Activated B cell treated with CpG ODN at 0.5 μM for 24 hours (primary cell): ENCODE results near the gene RRP7A. TPM values are rescaled to one million over a fixed set of nuclear protein-coding genes. Genes with fewer than 3 reads are reported as not detected.
"Not testable (repeated sequence)": the region's sequence is repeated elsewhere in the genome, so short reads cannot be mapped to it uniquely, and the experiment has no call there.

Source experiments
- ATAC-seq: fragments of 200-7000 bp; cut with Tn5 transposase; one replicate; pipeline ENCODE4 v1.10.0; 2021; ENCODE audit warnings: low read depth, mild to moderate bottlenecking, moderate library complexity
- CTCF ChIA-PET: fragments of 350-600 bp; sonication (Branson Sonifier 250); formaldehyde crosslinking; loops from one replicate; lab custom pipeline; 2021; ENCODE audit warnings: antibody characterized with exemption; lab: Charles Lee
- POLR2A ChIA-PET: fragments of 350-600 bp; sonication (Branson Sonifier 250); formaldehyde crosslinking; loops from one replicate; lab custom pipeline; 2021; ENCODE audit warnings: antibody characterized with exemption; lab: Charles Lee
- DNase-seq: peaks from one replicate; pipeline ENCODE4 v3.0.0; 2022
- H3K27ac Mint-ChIP-seq: one replicate; pipeline ENCODE4 v1.8.0; 2020; ENCODE audit warnings: mixed read lengths
- H3K27me3 Mint-ChIP-seq: one replicate; pipeline ENCODE4 v1.8.0; 2021; ENCODE audit warnings: mixed read lengths
- H3K36me3 Mint-ChIP-seq: one replicate; pipeline ENCODE4 v1.8.0; 2021; ENCODE audit warnings: low read depth, mixed read lengths
- H3K4me1 Mint-ChIP-seq: one replicate; pipeline ENCODE4 v1.8.0; 2021; ENCODE audit warnings: mixed read lengths
- H3K4me3 Mint-ChIP-seq: one replicate; pipeline ENCODE4 v1.8.0; 2020; ENCODE audit warnings: mild to moderate bottlenecking, mixed read lengths
- H3K9me3 Mint-ChIP-seq: one replicate; pipeline ENCODE4 v1.8.0; 2020; ENCODE audit warnings: mixed read lengths
- intact Hi-C: fragments of 100-400 bp; cut with micrococcal nuclease; formaldehyde crosslinking; loops from one replicate; pipeline ENCODE4 v1.15.1; 2024
- total RNA-seq: library from RNA; stranded (reverse); gene quantifications from 2 replicates; pipeline ENCODE4 v1.2.3, GENCODE V29; 2022
- TF ChIP-seq, protein P1 (sequence below): fragments of 200-600 bp; IDR thresholded peaks from one replicate; pipeline ENCODE4 v1.8.0; 2022; ENCODE audit warnings: antibody characterized with exemption, mild to moderate bottlenecking

RRP7A gene
- total RNA-seq, 1 donor from 2014 or later: 129 TPM

DNA sequence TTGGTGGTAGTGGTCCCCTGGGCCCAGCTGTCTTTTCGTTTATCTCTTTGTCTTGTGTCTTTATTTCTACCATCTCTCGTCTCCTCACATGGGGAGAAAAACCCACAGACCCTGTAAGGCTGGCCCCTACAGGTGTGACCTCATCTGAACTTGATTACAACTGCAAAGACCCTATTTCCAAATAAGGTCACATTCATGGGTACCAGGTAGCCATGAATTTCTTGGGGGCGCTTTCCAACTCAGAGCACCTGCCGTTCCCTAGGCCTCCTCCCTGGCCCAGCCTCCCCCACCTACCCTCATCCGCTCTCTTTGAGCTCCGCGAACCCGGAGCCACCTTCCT, 14.0 kb upstream of the RRP7A start:
- ChIA-PET CTCF (interaction anchor here (0.6 to 2.1 kb wide), 4 partner anchors 14 to 334 kb away, joined by 3 to 8 read pairs (median 5); no protein-coding TSS in a partner anchor), POLR2A (interaction anchor here (0.6 to 3.2 kb wide), 10 partner anchors 12 to 758 kb away, joined by 4 to 24 read pairs (median 8); partner anchors contain the start of genes POLDIP3 and SERHL2)
- Mint-ChIP-seq H3K9me3 (no peaks in the 10 kb centered on the region), H3K27me3 (no peaks in the 10 kb centered on the region), H3K4me1 (peaks cover 66% of the 10 kb centered on the region), H3K27ac (peak overlapping the region; percentile 94), H3K36me3 (no peaks in the 10 kb centered on the region), H3K4me3 (peak overlapping the region; percentile 81)
- intact Hi-C loops: loop anchor here (1.0 to 10.0 kb wide), 6 partner anchors 15 to 554 kb away; partner anchors contain the start of genes RRP7A and TTLL1
- DNase-seq (no peak), ATAC-seq (no peak)
- TF ChIP-seq, protein P1, sequence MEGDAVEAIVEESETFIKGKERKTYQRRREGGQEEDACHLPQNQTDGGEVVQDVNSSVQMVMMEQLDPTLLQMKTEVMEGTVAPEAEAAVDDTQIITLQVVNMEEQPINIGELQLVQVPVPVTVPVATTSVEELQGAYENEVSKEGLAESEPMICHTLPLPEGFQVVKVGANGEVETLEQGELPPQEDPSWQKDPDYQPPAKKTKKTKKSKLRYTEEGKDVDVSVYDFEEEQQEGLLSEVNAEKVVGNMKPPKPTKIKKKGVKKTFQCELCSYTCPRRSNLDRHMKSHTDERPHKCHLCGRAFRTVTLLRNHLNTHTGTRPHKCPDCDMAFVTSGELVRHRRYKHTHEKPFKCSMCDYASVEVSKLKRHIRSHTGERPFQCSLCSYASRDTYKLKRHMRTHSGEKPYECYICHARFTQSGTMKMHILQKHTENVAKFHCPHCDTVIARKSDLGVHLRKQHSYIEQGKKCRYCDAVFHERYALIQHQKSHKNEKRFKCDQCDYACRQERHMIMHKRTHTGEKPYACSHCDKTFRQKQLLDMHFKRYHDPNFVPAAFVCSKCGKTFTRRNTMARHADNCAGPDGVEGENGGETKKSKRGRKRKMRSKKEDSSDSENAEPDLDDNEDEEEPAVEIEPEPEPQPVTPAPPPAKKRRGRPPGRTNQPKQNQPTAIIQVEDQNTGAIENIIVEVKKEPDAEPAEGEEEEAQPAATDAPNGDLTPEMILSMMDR: no peak

DNA sequence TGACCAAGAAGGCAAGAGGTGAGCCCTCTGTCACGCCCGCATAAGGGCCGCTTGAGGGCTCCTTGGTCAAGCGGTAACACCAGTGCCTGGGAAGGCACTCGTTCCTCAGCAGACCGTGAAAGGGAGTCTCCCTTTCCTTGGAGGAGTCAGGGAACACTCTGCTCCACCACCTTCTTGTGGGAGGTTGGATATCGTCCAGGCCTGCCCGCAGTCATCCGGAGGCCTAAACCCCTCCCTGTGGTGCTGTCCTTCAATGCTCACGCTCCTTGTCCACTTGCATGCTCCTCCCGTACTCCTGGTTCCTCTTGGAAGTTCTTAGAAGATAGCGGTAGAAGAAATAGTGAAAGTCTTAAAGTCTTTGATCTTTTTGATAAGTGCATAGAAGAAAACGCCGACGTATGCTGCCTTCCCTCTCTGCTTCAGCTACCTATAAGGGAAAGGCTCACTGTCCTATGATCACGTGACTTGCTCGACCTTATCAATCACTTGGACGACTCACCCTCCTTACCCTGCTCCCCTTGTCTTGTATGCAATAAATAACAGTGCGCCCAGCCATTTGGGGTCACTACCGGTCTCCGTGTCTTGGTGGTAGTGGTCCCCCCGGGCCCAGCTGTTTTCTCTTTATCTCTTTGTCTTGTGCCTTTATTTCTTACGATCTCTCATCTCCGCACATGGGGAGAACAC, 11.9 kb upstream of the RRP7A start:
- intact Hi-C loops: loop anchor here (2.0 to 10.0 kb wide), 3 partner anchors 13 to 556 kb away; partner anchors contain the start of genes RRP7A and TTLL1
- peaks cover 48% of the 10 kb centered on the region for H3K4me1 Mint-ChIP-seq
- H3K36me3 Mint-ChIP-seq, H3K4me3 Mint-ChIP-seq, H3K9me3 Mint-ChIP-seq, H3K27me3 Mint-ChIP-seq, ATAC-seq, DNase-seq: not testable (repeated sequence)
- ChIA-PET POLR2A (interaction anchor here (0.6 to 3.2 kb wide), 4 partner anchors 14 to 328 kb away, joined by 3 to 24 read pairs (median 4); no protein-coding TSS in a partner anchor), CTCF (interaction anchor here (0.7 to 1.2 kb wide), 2 partner anchors 14 to 21 kb away, joined by 3 read pairs; no protein-coding TSS in a partner anchor)
- H3K27ac Mint-ChIP-seq: peak overlapping the region; percentile 71

DNA sequence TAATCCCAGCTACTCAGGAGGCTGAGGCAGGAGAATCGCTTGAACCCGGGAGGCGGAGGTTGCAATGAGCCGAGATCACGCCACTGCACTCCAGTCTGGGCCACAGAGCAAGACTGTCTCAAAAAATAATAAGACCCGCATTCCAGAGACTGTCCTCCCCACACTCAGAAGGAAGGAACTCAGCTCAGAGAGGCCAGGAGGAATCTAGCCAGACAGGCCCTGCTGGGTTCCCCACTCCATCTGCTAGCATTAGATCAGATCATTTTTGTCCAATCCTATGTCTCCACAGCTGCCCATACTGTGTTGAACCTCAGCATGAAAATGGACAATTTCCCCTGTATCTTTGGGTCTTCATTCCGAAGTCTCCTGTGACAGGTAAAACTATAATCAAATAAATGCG, 9.8 kb upstream of the RRP7A start:
- DNase-seq, ATAC-seq, H3K36me3 Mint-ChIP-seq, intact Hi-C loops, H3K27me3 Mint-ChIP-seq, H3K9me3 Mint-ChIP-seq, H3K4me3 Mint-ChIP-seq, CTCF ChIA-PET: not testable (repeated sequence)
- POLR2A ChIA-PET: interaction anchor here (1.2 kb wide), 1 partner anchor 18 kb away, joined by 7 read pairs; no protein-coding TSS in a partner anchor
- Mint-ChIP-seq H3K27ac (peak overlapping the region; percentile 47), H3K4me1 (peaks cover 32% of the 10 kb centered on the region)

DNA sequence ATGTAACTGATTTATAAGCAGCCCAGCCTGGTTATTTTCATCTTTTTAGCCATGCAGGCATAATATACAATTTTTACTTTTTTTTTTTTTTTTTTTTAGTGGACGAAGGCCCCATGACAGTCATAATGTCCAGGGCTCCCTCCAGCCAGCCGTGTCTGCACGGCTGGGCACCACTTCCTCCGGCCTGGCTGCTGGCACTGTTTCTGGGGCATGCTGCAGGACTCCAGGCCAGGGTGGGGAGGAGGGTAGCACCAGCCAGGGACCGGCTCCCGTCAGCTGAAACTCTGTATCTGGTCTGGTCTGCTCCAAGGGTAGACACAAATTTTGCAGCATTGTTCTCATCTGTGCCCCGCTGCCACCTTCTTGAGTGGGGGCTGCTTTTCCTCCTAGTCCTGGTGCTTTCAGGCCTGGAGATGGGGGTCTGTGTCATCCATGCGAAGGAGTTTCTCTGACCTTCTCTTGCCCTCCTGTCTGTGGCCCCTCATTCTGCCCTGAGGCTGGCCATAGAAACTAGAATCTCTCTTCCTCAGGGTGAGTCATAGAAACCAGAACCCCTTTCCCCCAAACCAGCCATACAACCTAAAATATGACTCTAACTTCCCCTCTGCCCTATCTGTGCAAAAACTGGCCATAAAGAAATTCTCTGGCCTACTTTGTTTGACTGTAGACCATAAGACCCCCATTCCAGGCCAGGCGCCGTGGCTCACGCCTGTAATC, 9.2 kb upstream of the RRP7A start:
- no peaks in the 10 kb centered on the region for H3K9me3 Mint-ChIP-seq
- peak overlapping the region; percentile 47 for H3K27ac Mint-ChIP-seq

DNA sequence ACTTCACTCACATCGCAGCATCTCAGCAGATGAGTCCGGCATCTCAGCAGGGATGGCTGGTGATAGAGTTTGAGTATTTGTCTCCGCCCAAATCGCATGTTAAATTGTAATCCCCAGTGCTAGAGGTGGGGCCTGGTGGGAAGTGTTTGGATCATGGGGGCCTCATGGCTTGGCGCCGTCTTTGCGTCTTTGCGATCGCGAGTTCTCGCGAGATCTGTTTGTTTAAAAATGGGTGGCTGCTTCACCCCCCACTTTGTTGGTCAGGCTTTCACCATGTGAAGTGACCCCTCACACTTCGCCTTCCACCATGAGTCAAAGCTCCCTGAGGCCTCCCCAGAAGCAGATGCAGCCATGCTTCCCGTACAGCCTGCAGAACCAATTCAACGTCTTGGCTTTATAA, 3.0 kb upstream of the RRP7A start:
- no peak for DNase-seq
- no peak overlapping the region for H3K27ac Mint-ChIP-seq
- no peaks in the 10 kb centered on the region for H3K27me3 Mint-ChIP-seq
- H3K36me3 Mint-ChIP-seq: peaks cover 11% of the 10 kb centered on the region
- TF ChIP-seq, protein P1: no peak
- ATAC-seq: no peak
- H3K9me3 Mint-ChIP-seq: no peaks in the 10 kb centered on the region
- CTCF ChIA-PET: no interaction called here
- POLR2A ChIA-PET: interaction anchor here (0.8 kb wide), 1 partner anchor 49 kb away, joined by 4 read pairs; no protein-coding TSS in a partner anchor
- H3K4me1 Mint-ChIP-seq: peaks cover 18% of the 10 kb centered on the region
- intact Hi-C loops: no loop called here
- no peak overlapping the region for H3K4me3 Mint-ChIP-seq

More for the DNA sequence above, 9.2 kb upstream of the RRP7A start:
- ATAC-seq (peak; percentile 35), DNase-seq (no peak)
- intact Hi-C loops: no loop called here
- ChIA-PET POLR2A (interaction anchor here (1.2 kb wide), 1 partner anchor 18 kb away, joined by 7 read pairs; no protein-coding TSS in a partner anchor), CTCF (no interaction called here)
- no peaks in the 10 kb centered on the region for H3K36me3 Mint-ChIP-seq
- peak overlapping the region; percentile 9 for H3K4me3 Mint-ChIP-seq
- TF ChIP-seq, protein P1: no peak
- no peaks in the 10 kb centered on the region for H3K27me3 Mint-ChIP-seq
- peaks cover 27% of the 10 kb centered on the region for H3K4me1 Mint-ChIP-seq
